NCI-H82 (cell line): Measurements from ENCODE around the gene EPB41L1.

Experiments used
- DNase-seq: peaks from one replicate; lab custom pipeline; 2025; lab: John Stamatoyannopoulos, UW

EPB41L1 gene

DNA sequence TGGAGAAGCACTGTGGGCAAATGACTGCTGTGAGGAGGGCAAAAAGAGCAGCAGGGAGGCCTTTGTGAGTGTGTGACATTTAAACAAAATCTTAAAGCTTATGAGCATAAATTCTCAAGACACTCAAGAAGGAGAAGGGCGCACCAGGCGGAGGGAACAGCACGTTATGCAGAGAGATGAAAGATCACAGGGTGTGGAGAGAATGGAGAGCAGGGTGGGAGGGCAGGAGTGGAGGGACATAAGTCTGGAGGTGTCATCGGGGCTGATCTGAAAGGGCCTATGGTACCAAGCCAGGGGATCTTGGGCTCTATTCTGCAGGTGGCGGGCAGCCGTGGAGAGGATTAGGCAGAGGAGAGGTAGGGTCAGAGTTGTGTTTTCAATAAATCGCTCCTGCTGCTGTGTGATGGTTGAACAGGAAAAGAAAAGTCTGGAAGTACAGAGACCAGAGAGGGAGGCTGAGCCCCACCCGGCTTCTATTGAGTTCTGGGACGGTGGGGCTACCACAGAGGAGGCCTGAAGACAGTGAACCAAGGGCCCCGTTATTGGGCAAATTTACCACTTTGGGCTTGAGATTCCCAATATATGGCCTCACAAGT lies 127.3 kb downstream of the EPB41L1 start:
- no peak for DNase-seq
